Epithelial cell of esophagus (primary cell): ENCODE measurements around the gene EDC4.

Experiments used
- DNase-seq: peaks from one replicate; pipeline ENCODE4 v3.0.0; 2010; ENCODE audit warnings: low read depth
- H3K4me3 ChIP-seq: 2 replicates; pipeline ENCODE4 v1.5.1; 2011; ENCODE audit warnings: mild to moderate bottlenecking, low read length, control low read depth
- CTCF ChIP-seq: IDR thresholded peaks from 2 replicates; pipeline ENCODE4 v1.5.1; 2011; ENCODE audit warnings: low read depth, mild to moderate bottlenecking, low read length, control low read depth, inconsistent platforms; ENCODE audit not compliant: insufficient read depth; ENCODE audit errors: missing control alignments

Gene EDC4

DNA sequence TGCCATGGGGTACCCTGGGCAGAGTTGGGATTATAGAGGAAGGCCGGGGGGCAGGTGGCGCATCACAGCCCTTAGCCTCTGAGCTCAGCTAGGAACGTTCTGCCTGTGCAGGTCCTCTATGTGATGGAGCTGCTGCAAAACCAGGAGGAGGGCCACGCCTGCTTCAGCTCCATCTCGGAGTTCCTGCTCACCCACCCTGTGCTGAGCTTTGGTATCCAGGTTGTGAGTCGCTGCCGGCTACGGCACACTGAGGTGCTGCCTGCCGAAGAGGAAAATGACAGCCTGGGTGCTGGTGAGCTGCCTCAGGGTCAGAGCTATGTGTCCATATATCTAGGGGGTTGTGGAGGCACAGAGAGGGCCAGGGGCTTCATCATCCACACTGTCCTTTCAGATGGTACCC, 6.0 kb downstream of the EDC4 start:
- DNase-seq, result no peak
- TF ChIP-seq CTCF, result no peak
- no peak overlapping the region for H3K4me3 ChIP-seq

DNA sequence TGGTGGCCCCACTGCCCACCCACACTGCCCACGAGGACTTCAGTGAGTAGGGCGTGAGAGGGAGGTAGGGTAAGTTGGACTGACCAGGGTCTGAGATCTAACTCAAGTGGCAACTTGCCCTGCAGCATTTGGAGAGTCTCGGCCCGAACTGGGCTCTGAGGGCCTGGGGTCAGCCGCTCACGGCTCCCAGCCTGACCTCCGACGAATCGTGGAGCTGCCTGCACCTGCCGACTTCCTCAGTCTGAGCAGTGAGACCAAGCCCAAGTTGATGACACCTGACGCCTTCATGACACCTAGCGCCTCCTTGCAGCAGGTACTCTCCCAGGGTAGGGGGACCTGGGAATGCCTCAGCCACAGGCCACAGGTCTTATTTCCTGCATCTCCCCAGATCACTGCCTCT, 6.6 kb downstream of the EDC4 start:
- no peak for DNase-seq
- H3K4me3 ChIP-seq, result no peak overlapping the region
- TF ChIP-seq CTCF, result no peak

DNA sequence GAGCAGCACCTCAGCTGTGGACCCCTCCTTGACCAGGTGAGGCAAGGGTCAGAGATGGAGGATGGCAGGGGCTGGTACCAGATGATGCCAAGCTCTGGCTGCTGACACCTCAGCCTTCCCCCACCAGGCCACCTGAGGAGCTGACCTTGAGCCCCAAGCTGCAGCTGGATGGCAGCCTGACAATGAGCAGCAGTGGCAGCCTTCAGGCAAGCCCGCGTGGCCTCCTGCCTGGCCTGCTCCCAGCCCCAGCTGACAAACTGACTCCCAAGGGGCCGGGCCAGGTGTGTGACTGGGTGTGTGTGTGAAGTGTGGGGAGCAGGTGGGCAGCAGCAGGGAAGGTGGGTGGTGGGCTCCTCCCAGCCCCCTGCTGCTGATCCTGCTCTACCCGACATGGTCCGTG, 7.1 kb downstream of the EDC4 start:
- TF ChIP-seq CTCF, result no peak
- no peak overlapping the region for H3K4me3 ChIP-seq
- DNase-seq, result no peak

GRCh38 chr16:67880584-67880983, 7.7 kb downstream of the EDC4 start:
- no peak for TF ChIP-seq CTCF
- H3K4me3 ChIP-seq, result no peak overlapping the region
- no peak for DNase-seq

- no peak for TF ChIP-seq CTCF
- no peak for DNase-seq
- H3K4me3 ChIP-seq, result no peak overlapping the region
These were observed 8.8 kb downstream of the EDC4 start for GRCh38 chr16:67881621-67882161.

DNA sequence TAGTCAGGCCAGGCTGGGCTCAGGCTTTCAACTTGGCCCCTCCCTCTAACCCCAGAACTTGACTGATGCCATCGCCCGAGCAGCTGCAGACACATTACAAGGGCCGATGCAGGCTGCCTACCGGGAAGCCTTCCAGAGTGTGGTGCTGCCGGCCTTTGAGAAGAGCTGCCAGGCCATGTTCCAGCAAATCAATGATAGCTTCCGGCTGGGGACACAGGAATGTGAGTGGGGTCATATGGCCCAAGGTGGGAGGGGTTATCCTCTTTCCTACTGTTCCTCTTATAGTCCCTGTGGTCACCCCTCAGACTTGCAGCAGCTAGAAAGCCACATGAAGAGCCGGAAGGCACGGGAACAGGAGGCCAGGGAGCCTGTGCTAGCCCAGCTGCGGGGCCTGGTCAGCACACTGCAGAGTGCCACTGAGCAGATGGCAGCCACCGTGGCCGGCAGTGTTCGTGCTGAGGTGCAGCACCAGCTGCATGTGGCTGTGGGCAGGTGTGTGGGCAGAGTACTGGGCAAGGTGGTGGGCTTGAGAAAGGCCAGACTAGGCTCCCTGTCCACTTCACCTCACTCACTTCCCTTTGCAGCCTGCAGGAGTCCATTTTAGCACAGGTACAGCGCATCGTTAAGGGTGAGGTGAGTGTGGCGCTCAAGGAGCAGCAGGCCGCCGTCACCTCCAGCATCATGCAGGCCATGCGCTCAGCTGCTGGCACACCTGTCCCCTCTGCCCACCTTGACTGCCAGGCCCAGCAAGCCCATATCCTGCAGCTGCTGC, 9.7 kb downstream of the EDC4 start:
- no peak for TF ChIP-seq CTCF
- no peak overlapping the region for H3K4me3 ChIP-seq
- no peak for DNase-seq
